GM21423 (cell line): ENCODE data around the gene SUPT3H.
"Not testable (repeated sequence)": the region's sequence is repeated elsewhere in the genome, so short reads cannot be mapped to it uniquely, and the experiment has no call there.

Experiments used
- ATAC-seq: cut with Tn5 transposase; IDR thresholded peaks from one replicate; pipeline ENCODE4 v1.9.1; 2021; ENCODE audit warnings: mild to moderate bottlenecking, moderate library complexity; ENCODE audit not compliant: unreplicated experiment

SUPT3H gene

GRCh38 chr6:45187836-45188235 is 189.9 kb downstream of the SUPT3H start:
- ATAC-seq = no peak

GRCh38 chr6:45185403-45186251 is 192.1 kb downstream of the SUPT3H start:
- ATAC-seq = no peak

GRCh38 chr6:45184937-45185336 is 192.8 kb downstream of the SUPT3H start:
- ATAC-seq = no peak

GRCh38 chr6:45184040-45184439 is 193.7 kb downstream of the SUPT3H start:
- no peak for ATAC-seq

GRCh38 chr6:45176373-45176772 is 201.4 kb downstream of the SUPT3H start:
- not testable (repeated sequence) for ATAC-seq

GRCh38 chr6:45175272-45175671 is 202.5 kb downstream of the SUPT3H start:
- no peak for ATAC-seq

GRCh38 chr6:45174045-45174444 is 203.7 kb downstream of the SUPT3H start:
- ATAC-seq = no peak

- ATAC-seq = no peak
Measured at GRCh38 chr6:45171380-45171779, 206.4 kb downstream of the SUPT3H start.

DNA sequence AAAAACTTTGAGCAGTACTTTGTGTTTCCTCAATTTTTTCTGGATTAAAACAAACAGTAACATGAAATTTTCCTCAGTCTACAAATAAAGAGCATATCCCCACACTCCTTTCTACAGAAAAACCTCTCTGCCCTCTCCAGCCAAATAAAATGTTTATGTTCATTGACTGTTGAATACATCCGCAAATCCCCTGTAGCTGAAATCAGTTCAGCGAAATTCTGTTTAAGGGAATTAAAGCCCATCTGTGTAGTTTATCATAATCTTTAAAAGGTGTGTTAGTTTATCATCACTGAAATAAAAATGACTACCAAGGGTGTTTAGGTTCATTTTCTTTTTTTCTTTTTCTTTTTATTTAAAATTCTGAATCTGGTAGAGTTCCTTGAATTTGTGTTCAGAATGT is 207.4 kb downstream of the SUPT3H start:
- ATAC-seq = no peak

DNA sequence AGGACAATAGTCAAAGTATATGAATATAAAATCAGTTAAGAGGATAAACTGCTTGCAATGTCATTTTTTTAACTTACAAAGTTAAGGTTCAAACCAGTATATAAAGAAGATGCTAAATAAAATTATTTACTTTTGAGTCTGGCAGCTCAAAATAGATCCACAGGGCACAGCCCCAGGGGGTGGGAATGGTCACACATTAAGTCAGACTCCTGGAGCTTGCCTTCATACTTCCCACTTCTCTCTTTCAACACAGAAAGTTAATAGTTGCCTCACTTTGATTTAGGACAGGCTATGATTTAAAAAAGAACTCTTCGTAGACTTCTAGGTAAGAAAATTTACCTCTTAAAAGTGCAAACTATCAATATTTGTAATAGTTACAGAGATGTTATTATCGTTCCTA is 207.9 kb downstream of the SUPT3H start:
- ATAC-seq = no peak

GRCh38 chr6:45163952-45164766 is 213.6 kb downstream of the SUPT3H start:
- ATAC-seq = peak; percentile 82

GRCh38 chr6:45160305-45160704 is 217.4 kb downstream of the SUPT3H start:
- ATAC-seq = no peak

GRCh38 chr6:45156075-45156474 is 221.7 kb downstream of the SUPT3H start:
- peak; percentile 99 for ATAC-seq

DNA sequence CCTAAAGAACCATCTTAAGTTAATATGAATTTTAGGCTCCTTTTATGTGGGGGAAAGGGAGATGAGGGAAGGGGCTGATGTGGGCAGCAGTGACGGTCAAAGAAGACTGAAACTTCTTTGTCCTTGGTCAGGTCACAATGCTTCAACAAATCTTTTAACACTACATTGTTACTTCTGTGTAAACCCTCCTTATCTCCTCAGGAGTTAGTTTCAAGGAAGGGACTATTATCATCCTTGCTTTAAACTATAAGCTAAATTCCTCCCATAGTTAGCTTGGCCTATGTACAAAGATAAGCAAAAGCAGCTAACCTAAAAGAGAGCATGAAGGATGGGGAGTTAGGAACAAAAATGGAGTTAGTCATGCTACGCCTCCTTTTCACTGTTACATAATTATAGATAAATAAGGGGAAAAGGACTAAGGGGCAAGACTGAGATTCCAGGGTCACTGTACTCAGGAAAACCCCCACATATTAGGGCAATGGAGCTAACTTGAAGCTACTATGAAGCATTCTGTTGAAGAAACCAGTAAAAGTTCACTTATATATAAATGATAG is 222.3 kb downstream of the SUPT3H start:
- ATAC-seq = no peak

- no peak for ATAC-seq
Measured at GRCh38 chr6:45154679-45155078, 223.1 kb downstream of the SUPT3H start.

DNA sequence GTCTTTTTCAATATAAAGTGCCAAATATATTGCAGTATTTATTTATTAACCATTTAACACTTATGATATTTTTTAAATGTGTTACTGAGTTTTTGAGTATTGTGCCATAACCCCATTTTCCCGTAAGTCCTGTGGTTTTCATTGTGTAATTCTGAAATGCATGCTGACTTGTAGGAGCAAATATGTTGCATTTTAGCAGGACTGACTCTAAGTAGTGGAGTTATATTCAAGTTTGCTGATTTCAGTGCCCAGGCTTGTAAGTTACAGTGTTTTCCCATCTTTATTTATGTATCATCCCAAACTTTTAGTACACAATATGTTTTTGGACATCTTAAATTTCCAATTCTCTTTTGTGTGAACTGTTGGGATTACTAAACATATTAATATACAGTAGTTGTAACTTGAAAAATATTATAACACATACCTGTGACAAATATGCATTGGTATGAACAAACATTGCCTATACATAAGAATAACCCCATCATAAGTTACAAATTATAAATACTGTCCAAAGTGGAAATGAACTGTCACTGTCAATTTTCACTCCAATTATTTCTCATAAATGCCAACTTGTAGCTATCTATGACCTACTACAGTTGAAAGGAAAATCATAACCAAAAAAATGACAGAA is 228.9 kb downstream of the SUPT3H start:
- no peak for ATAC-seq

- no peak for ATAC-seq
Measured at GRCh38 chr6:45148278-45148677, 229.5 kb downstream of the SUPT3H start.

DNA sequence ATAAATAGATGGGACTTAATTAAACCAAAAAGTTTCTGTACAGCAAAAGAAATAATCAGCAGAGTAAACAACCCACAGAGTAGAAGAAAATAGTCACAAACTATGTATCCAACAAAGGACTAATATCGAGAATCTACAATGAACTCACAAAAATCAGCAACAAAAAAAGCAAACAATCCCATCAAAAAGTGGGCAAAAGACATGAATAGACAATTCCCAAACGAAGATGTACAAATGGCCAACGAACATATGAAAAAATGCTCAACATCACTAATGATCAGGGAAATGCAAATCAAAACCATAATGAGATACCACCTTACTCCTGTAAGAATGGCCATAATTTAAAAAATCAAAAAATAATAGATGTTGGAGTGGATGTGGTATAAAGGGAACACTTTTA is 232.1 kb downstream of the SUPT3H start:
- not testable (repeated sequence) for ATAC-seq

DNA sequence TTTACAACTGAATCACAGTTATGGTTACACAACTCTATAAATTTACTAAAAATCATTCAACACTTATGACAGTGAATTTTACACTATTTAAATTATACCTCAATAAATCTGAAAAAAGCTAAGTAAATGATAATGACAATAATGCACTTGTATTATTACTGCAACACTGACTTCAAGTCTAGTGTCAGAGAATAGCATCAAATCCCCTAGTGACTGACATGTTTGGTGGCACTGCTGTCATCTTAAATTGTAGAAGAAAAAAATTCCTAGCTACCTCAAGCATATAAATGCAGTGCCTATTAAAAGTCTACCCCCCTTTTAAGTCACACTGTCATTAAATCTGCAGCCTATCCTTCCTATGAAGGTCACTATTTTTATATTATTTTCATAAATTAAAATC is 239.0 kb downstream of the SUPT3H start:
- no peak for ATAC-seq

- no peak for ATAC-seq
Measured at GRCh38 chr6:45136495-45136894, 241.2 kb downstream of the SUPT3H start.

DNA sequence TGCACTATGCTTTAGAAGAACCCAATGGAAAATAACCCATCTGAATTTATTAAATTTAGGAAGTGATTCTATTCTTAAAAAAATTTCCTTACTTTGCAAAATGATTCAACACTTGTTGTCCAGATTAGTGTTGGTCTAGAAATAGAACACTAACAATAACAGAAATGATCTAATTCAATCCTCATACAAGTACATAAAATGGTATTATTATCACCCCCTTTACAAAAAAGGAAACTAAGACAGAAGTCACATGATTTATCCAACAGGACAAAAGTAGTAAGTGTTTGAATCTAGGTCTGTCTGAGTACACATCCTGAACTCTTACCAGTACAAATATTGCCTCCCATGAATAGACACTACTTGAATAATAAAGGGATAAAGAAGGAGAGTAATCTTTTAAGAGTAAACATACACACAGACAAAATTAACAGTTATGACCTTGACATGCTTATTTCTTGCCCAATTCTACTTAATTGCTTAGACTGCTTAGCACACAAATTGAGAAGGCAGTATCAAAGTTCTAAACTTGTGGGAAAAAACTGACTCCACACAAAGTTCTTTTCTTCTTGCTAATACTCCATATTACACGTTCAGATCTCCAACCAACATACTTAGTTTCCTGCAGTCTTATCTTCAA is 245.0 kb downstream of the SUPT3H start:
- ATAC-seq = no peak
